ENCODE measurements around the gene ETHE1.
A peak's percentile ranks its signal among the peaks of the same experiment; 100 is the strongest.

ETHE1 gene

DNA sequence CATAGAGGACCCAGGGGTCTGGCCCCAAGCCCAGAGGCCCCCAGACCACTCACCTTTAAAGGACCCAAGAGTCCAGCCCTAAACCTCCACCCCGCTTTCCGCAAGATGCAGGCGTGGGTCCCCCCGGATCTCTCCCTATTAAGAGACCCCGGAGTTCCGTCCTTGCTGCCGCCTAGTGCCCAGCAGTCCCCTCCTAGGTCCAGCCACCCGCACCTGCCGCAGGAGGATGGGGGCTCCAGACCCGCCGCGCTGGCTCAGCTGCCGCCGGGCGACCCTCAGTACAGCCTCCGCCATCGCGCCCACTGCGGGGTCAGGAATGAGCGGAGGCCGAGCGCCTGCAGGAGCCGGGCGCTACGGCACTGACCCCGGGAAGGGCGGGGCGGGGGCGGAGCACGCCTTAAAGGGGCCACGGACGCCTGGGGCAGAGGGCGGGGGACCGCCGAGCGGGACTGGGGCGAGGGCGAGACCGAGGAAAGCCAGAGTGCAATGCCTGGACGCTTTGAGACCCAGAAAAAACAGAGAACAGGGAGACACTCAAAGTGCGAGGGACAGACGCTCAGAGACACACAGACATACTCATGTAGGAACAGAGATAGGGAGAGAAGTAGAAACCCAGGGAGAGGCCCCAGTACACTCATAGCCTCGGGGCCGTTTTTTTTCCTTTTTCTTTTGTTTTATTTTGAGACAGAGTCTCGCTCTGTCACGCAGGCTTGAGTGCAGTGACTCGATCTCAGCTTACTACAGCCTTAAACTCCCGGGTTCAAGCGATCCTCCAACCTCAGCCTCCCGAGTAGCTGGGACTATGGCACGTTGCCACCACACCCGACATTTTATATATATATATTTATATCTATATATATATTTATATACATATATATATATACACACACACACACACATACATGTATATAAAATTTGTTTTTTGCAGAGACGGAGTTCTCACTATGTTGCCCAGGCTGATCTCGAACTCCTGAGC lies at the start of gene ETHE1:
Gene ETHE1, minus strand, starts transcription at position 318 of the 976 bp plus-strand sequence. Its CDS starts 24 bp downstream, at position 294.
- DNase-seq (ENCODE audit: low read depth, low spot score), result peak; percentile 59

- no peak for DNase-seq (ENCODE audit: low read depth, low spot score)
These were observed 49.2 kb upstream of the ETHE1 start for GRCh38 chr19:43575955-43576878.

DNA sequence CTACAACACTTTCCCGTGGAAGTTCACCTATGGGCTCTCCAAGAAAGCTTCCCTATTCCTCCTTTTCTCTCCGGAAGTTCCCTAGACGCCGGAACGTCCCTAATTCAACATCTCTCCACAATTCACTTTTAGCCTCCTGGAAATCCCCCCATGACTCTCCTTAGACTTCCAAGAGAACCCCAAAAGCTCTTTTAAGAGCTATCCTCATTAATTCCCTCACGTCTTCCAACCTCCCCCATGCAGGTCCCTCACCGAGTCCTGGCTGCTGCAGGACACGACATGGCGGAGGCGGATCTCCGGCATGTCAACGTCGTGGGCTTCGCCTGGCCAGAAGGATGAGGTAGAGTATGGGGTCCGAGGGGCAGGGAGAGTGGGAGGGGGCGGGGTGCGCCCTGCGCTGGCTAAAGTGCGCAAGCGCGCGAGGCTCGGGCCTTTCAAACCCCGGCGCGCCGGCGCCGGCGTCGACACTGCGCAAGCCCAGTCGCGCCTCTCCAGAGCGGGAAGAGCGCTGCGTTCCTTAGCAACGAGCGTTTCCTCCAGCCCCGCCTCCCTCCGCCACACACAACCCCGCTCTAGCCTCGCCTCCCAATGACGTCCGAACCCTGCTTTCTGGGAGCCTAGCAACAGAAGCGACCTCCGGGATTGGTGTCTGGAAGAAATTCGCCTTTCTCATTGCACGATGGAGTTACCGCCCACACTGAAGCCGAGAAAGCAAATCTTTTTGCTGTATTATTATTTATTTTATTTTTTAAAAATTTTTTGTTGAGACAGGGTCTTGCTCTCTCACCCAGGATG lies 48.4 kb upstream of the ETHE1 start, which contains the start of the genes PINLYP and XRCC1:
Gene PINLYP, plus strand, starts transcription at position 646 of the 795 bp plus-strand sequence. CDS start 1,391 bp downstream, outside the sequence.
Gene XRCC1, minus strand, starts transcription at position 372 of the 795 bp plus-strand sequence. Its CDS starts 69 bp downstream, at position 303.
- DNase-seq (ENCODE audit: low read depth, low spot score), result peak; percentile 96

- DNase-seq (ENCODE audit: low read depth, low spot score), result no peak
These were observed 47.6 kb upstream of the ETHE1 start for GRCh38 chr19:43574424-43575155.

- DNase-seq (ENCODE audit: low read depth, low spot score), result no peak
These were observed 45.2 kb upstream of the ETHE1 start for GRCh38 chr19:43572171-43572588.

DNA sequence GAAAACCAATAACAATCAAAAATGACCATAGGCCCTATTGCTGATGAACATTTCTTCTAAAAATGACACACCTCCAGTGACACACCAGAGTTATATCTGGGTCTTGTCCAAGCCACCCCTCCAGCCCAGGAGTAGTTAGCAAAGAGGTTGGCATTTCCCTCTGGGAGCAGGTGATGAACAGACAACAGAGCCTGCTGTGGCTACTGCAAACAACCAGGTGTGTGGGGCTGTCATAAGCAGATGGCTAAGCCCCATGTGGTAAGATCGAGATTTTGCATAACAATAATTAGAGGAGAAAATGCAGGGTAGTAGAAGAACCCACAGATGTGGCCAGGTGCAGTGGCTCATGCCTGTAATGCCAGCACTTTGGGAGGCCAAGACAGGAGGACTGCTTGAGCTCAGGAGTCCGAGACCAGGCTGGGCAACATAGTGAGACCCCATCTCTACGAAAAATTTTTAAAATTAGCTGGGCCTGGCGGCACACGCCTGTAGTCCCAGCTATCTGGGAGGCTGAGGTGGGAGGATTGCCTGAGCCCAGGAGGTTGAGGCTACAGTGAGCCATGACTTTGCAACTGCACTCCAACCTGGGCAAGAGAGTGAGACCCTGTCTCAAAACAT lies 43.3 kb upstream of the ETHE1 start:
- DNase-seq (ENCODE audit: low read depth, low spot score), result no peak

- DNase-seq (ENCODE audit: low read depth, low spot score), result no peak
These were observed 42.7 kb upstream of the ETHE1 start for GRCh38 chr19:43569657-43570056.

GRCh38 chr19:43564800-43565199 lies 37.8 kb upstream of the ETHE1 start:
- no peak for DNase-seq (ENCODE audit: low read depth, low spot score)

GRCh38 chr19:43563816-43564457 lies 36.9 kb upstream of the ETHE1 start:
- DNase-seq (ENCODE audit: low read depth, low spot score), result no peak

DNA sequence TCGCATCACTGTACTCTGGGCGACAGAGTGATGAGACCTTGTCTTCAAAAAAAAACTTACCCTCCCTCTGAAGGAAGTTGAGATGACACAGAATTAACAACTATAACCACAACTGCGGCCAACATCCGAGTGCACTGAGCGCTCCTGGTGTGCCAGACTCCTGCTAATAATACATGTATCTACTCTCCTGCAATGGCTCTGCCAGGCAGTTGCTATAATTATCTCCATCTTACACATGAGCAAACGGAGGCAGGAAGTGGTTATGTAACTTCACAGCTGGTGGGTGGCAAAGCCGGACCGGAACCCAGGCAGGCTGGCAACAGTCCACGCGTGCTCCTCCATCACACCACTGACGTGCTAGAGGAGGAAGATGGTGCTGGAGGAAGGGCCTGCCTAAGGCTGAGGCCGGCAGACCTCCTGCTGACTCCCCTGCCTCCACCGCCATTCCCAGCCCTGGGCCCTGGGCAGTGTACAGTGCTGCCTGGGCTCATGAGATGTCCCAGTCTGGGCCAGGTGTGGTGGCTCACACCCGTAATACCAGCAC lies 35.8 kb upstream of the ETHE1 start:
- DNase-seq (ENCODE audit: low read depth, low spot score), result peak; percentile 29

GRCh38 chr19:43562226-43562697 lies 35.3 kb upstream of the ETHE1 start:
- DNase-seq (ENCODE audit: low read depth, low spot score), result no peak

GRCh38 chr19:43561139-43561970 lies 34.4 kb upstream of the ETHE1 start:
- no peak for DNase-seq (ENCODE audit: low read depth, low spot score)

GRCh38 chr19:43560687-43561086 lies 33.7 kb upstream of the ETHE1 start:
- no peak for DNase-seq (ENCODE audit: low read depth, low spot score)

- peak; percentile 74 for DNase-seq (ENCODE audit: low read depth, low spot score)
These were observed 28.3 kb upstream of the ETHE1 start for GRCh38 chr19:43555185-43555770.

DNA sequence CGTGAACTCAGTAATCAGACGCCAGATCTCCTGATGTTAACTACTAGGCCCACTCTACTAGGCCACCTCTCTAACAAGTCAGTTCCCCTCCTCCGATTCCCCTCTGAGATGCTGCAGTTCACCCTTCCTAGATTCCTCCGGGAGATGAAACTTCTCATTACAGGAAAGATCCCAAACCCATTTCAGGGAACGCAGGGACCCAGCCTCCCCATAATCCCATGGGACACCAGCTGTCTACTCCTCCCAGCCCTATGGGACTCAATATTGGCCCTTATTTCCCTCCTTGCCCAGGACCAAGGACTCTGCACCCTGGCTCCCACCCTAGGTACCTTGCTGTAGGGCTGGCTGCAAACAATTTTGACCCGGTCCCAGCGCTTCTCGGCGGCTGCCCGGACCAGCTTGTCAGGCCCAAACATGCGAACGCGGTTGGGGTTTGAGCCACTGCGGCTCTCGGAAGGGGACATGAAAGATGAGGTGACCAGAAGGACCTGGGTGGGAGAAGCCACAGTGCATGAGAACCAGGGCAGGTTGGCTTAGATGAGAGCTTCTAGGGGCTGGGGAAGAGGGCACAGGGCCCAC lies 27.4 kb upstream of the ETHE1 start:
- DNase-seq (ENCODE audit: low read depth, low spot score), result no peak

- DNase-seq (ENCODE audit: low read depth, low spot score), result no peak
These were observed 26.7 kb upstream of the ETHE1 start for GRCh38 chr19:43553656-43554055.

DNA sequence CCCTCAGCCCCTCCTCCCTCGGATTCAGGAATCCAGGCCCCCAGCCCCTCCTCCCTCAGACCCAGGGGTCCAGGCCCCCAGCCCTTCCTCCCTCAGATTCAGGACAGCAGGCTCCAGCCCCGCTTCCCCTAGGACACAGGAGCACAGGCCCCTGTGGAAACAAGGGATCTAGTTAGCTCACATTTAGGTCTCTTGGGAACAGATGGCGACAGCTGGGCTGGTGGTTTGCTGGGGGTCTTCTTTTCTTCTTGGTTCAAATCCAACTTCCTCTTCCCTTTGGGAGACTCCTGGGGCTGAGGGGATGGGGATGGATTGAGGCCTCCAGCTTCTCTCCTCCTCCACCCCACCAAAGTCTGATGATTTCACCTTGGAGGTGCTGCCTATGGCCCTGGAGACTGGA lies 25.6 kb upstream of the ETHE1 start:
- no peak for DNase-seq (ENCODE audit: low read depth, low spot score)

GRCh38 chr19:43552198-43552450 lies 25.1 kb upstream of the ETHE1 start:
- no peak for DNase-seq (ENCODE audit: low read depth, low spot score)

Data from activated naive CD8-positive, alpha-beta T cell treated with anti-CD3 and anti-CD28 coated beads, Interleukin-2, amount 50 U/mL, for 16 hours (primary cell).